GM10266 (cell line): ENCODE data around the gene ABCD4.

Source experiments
- DNase-seq: peaks from one replicate; pipeline ENCODE4 v3.0.0; 2012; ENCODE audit errors: extremely low spot score
- CTCF ChIP-seq: IDR thresholded peaks from 2 replicates; pipeline ENCODE4 v1.5.1; 2012; ENCODE audit warnings: mild to moderate bottlenecking, low read depth; ENCODE audit not compliant: control insufficient read depth, insufficient read depth; ENCODE audit errors: missing control alignments

ABCD4 gene

GRCh38 chr14:74245292-74245691 lies 57.4 kb downstream of the ABCD4 start:
- DNase-seq = no peak
- TF ChIP-seq CTCF = no peak

DNA sequence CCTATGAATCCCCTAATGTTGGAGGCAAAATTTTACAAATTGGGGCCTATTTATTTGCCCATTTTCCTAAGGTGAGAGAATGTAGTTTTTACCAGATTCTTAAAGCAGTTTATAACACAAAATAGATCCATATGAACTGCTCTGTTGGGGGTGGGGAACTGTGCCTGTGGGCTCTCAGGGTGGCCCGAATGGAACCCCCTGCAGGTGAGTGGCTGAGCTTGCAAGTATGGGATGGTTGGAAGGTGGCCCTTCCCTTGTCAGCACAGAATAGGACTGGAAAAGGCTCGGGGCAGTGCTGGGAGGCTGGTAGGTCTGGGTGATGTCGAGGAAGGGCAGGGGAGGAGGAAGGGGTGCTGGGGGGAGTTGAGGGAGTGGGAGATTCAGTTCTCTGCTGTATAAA lies 58.6 kb downstream of the ABCD4 start:
- TF ChIP-seq CTCF = no peak
- DNase-seq = no peak

GRCh38 chr14:74243051-74243450 lies 59.7 kb downstream of the ABCD4 start:
- TF ChIP-seq CTCF = no peak
- DNase-seq = no peak

DNA sequence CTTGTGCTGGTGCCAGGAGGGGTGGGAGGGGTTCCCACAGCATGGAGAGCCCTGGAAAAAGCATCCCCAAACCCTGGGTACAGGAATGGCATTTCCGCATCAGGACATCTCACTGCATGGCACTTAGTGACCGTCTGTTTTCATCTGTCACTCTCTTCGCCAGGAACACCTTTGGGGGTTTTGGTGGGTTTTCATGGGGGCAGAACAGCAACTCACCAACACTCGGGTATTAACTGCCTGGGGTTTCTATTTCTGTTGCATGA lies 60.0 kb downstream of the ABCD4 start:
- DNase-seq = no peak
- TF ChIP-seq CTCF = no peak

DNA sequence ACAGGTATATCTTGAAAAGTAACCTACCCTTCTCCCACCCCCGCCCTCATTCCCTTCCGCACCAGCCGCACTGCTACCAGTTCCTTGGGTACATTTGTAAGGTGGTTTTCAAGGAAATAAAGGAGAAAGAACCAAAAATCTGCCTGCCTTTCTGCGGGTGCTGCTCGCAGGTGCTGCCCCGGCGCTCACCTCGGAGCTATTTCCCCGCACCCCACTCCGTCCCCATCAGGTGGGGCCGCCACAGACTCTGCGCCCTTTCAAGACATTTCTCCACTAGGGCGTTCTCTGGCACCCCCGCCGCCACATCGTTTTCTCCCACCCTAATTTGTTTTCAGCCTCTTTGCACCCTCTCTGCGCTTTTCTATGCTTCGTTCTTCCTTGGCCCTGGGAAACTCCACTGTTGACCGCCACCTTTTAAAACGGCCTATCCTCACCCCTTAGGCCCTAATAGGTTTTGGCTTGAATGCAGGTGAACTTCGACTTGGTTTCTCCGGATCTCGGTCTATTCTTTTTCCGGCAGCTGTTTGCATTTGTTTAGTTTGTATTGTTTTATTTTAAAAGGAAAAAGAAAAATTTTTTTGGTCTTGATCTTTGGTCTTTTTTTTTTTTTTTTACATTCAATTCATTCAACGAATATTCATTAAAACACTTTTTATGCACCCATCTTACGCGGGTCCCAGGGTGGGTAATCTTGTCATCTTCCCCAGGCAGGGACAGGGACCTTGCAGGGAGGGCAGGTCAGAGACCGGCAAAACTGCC lies 60.5 kb downstream of the ABCD4 start:
- no peak for DNase-seq
- no peak for TF ChIP-seq CTCF

DNA sequence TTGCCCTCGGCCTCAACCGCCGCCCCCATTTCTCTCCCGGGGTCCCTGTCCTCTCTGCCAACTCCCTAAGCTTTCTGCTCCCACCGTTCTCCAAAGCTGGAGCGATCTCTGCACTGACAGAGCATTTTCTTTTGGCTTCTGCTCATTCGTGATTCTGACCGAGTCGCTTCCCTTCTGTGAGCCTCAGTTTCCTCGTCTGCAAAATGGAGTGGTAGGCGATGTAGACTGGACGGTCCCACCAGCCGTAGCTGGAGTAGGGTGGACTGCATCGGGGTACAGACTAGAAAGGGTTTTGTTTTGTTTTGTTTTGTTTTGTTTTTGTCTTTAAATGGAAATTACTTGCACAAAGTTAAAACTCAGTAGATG lies 61.1 kb downstream of the ABCD4 start:
- TF ChIP-seq CTCF = no peak
- DNase-seq = no peak

GRCh38 chr14:74240794-74241651 lies 61.7 kb downstream of the ABCD4 start:
- DNase-seq = no peak
- TF ChIP-seq CTCF = no peak
